Activated naive CD8-positive, alpha-beta T cell (primary cell): ENCODE measurements around the gene SORCS2.

Experiments used
- H3K27ac Mint-ChIP-seq: one replicate; pipeline ENCODE4 v1.8.0; 2021; ENCODE audit warnings: mixed read lengths
- H3K27me3 Mint-ChIP-seq: one replicate; pipeline ENCODE4 v1.8.0; 2021; ENCODE audit warnings: mixed read lengths
- H3K36me3 Mint-ChIP-seq: one replicate; pipeline ENCODE4 v1.8.0; 2021; ENCODE audit warnings: mixed read lengths
- H3K4me1 Mint-ChIP-seq: one replicate; pipeline ENCODE4 v1.8.0; 2021; ENCODE audit warnings: low read depth, mixed read lengths
- H3K4me3 Mint-ChIP-seq: one replicate; pipeline ENCODE4 v1.8.0; 2021; ENCODE audit warnings: mild to moderate bottlenecking, mixed read lengths
- H3K9me3 Mint-ChIP-seq: one replicate; pipeline ENCODE4 v1.8.0; 2021; ENCODE audit warnings: low read depth, mixed read lengths

SORCS2 gene

DNA sequence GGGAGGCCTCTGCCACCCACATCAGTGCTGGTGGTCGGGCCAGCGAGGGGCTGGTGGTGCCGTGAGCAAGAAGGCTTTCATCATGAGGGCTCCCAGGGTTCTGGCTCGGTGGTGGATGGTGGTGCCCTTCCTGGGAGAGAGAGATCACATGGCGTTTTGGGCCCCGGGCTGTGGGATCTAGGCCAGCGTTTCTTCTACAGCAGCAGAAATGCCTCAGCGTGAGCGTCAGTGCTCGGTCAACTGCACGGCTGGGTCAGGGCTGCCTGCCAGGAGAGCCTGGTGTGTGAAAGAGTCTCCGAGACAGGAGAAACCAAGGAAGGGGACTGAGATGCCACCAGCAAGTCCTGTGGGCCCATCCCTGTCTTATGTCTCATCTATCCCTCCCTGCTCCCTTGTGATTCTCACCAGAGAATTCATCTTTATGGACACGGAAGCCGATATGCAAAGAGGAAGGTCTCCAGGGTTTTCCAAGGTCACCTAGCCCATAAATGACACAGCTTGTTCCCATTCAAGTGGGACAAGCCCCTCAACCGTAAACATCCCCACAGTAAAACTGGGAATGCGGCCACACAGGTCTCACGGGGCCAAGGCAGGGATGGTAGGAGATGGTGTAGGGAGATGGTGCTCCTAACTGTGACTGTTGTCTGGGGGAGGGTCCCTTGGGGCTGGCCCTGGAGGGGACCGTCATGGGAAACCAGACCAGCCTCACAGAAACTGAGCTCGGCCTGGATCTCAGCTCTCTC lies 99.2 kb downstream of the SORCS2 start:
- no peaks in the 10 kb centered on the region for H3K36me3 Mint-ChIP-seq
- H3K4me3 Mint-ChIP-seq, result no peak overlapping the region
- H3K27me3 Mint-ChIP-seq, result no peaks in the 10 kb centered on the region
- H3K4me1 Mint-ChIP-seq, result no peaks in the 10 kb centered on the region
- no peaks in the 10 kb centered on the region for H3K9me3 Mint-ChIP-seq
- no peak overlapping the region for H3K27ac Mint-ChIP-seq

DNA sequence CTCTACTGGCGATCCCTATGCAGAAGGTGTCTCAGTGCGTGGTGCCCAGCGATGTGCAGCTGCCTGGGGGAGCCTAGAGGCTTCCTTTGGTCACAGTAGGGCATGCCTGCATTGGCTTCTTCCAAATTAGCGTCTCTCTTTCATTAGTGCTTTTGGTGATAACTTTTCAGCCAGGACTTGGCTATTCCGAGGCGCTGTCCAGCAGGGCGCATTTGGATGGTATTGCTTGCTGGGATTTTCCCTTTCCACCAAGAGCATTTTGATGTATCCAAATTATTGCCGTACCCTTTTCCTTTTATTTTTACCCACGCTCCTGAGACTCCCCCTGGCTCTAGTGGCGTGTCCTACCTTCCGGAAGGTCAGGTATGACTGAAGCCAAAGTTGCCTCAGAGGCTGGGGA lies 101.4 kb downstream of the SORCS2 start:
- no peak overlapping the region for H3K27ac Mint-ChIP-seq
- H3K4me3 Mint-ChIP-seq, result no peak overlapping the region
- H3K27me3 Mint-ChIP-seq, result peaks cover 2% of the 10 kb centered on the region
- no peaks in the 10 kb centered on the region for H3K4me1 Mint-ChIP-seq
- H3K9me3 Mint-ChIP-seq, result no peaks in the 10 kb centered on the region
- no peaks in the 10 kb centered on the region for H3K36me3 Mint-ChIP-seq

DNA sequence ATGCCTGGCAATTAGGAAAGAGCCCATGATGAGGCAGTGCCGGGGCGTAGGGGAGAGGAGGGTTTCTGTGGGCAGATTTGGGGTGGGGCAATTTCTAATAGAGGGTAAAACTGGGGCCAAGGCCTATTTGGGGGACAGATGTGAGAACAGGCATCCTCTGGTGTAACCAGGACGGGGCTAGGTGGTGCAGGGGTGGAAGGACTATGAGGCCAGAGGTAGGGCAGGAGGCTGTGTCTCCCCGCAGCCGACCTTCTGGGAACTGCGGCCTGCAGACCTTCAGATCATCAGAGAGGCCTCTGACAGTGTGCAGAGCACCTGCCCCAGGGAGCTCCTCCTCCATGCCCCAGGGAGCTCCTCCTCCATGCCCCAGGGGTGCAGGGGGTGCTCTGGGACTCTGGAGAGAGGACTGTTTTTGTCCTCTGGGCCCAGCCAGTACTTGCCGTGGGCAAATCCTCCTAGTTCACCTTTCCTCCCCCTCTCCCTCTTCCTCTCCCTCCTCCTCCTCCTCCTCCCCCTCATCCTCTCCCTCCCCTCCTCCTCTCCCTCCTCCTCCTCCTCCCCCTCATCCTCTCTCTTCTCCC lies 101.9 kb downstream of the SORCS2 start:
- Mint-ChIP-seq H3K27me3 (peaks cover 2% of the 10 kb centered on the region), H3K9me3 (no peaks in the 10 kb centered on the region), H3K36me3 (no peaks in the 10 kb centered on the region), H3K4me3 (no peak overlapping the region), H3K4me1 (no peaks in the 10 kb centered on the region), H3K27ac (no peak overlapping the region)

DNA sequence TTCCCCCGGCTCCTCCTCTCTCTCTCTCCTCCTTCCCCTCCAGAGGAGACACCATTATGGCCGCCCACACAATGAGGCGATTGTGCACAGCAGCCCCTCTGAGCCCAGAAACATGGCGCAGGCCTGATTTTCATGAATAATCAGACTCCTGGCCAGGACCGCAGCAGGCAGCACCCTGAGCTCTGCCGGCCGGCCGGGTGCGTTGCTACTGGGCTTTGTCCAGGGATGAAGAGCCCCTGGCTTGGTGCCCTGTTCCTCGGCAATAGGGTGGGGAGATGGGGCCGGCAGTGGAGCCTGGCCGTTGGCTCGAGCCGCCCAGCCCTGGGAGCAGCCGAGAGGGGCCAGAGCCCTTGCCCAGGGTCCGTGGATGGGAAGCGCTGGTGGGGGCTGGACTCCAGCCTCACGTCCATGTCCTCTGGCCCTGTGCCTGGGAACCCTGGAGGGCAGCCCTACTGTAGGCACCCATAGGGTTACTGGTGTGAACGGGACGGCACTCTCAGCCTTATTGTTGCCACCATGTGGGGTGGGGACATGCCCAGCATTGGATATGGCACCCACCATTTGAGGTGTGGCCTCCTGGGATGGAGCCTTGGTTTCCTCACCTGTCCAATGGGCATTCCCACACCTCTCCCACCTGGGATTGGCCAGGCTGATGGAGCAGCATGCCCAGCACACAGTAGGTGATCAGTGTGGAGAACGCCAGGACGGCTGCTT lies 103.0 kb downstream of the SORCS2 start:
- H3K9me3 Mint-ChIP-seq, result no peaks in the 10 kb centered on the region
- no peak overlapping the region for H3K27ac Mint-ChIP-seq
- H3K36me3 Mint-ChIP-seq, result no peaks in the 10 kb centered on the region
- H3K4me3 Mint-ChIP-seq, result no peak overlapping the region
- H3K4me1 Mint-ChIP-seq, result no peaks in the 10 kb centered on the region
- H3K27me3 Mint-ChIP-seq, result peaks cover 4% of the 10 kb centered on the region

DNA sequence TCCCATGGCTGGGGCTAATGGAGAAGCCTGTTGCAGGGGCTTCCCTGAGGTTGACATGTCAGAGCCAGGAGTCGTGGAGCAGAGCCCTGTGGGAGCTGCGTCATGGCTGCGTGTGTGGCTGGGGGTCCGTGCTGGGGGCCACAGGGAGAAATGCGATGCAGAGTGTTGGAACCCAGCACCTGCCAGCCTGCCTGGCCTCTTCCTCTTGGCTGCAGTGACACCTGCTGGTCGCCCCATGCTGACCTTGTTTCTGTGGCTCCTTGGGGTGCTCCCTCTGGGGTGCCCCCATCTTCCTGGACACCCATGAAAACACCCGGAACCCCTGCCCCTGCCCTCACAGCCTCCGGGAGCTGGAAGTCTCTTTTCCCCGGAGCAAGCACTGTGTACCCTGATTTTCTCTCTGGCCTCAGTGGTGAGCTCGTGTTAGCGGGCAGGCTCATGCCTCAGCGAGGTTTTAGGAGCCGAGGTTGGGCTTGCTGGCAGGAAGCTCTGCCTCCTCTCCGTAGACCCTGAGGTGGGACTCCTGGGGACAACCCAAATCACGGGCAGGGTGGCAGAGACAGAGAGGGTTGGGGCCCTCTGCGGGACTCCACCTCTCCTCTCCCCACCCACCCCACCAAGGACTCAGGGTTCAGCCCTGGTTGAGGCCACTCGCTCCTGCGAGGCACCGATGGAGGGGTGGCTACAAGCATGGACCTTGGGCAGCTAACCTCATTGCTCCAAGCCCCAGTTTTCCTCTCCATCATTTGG lies 103.7 kb downstream of the SORCS2 start:
- Mint-ChIP-seq H3K36me3 (no peaks in the 10 kb centered on the region), H3K27ac (no peak overlapping the region), H3K4me3 (no peak overlapping the region), H3K27me3 (peaks cover 5% of the 10 kb centered on the region), H3K4me1 (no peaks in the 10 kb centered on the region), H3K9me3 (no peaks in the 10 kb centered on the region)

DNA sequence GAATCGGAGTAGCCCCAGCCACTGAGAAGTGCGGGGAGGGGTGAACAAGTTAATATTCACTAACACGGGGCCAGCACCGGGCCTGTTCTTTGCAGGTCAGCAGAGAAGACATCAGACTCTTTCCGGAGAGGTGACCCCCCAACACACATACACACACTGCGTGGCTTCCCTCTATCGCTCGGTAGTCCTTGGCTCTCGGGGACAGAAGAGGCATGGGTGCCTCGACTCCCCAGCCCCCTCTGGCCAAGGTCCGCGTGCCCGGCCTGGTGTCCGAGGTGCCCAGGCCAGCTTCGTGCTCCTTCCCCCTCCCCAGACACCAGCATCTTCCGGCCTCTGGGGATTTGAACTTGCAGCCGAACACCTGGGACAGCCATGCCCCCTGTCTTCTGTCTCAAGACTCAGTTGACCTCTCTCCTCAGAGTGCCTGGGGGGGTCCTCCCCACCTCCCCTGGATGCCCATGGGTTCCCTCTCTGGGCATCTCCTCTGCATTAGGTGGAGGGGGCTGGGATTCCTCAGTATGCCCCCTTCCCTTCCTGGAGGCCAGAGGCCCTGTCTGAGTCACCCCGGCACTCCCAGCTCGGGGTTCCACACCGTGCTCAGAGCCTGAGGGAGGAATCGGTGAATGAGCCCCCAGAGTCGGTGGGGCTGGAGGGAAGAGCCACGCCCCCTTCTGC lies 104.5 kb downstream of the SORCS2 start:
- no peaks in the 10 kb centered on the region for H3K9me3 Mint-ChIP-seq
- H3K4me3 Mint-ChIP-seq, result no peak overlapping the region
- no peak overlapping the region for H3K27ac Mint-ChIP-seq

DNA sequence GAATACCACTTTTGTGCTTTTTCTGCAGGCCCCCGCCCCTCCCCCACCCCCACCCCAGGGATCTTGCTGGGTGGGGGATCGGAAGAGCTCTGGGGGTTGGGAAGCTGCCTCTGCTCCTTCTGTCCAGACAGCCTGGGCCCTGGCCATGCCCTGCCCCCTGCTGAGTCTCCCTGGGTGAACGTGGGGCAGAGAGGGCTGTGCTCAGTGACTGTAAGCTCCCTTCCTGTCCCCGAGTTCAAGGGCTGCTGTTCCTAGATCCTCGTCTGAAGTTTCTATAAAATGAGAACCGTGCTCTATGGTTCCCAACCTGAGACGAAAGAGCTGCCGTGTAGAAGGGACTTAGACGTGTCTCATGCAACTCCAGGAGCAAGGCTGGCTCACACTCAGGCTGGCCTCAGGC lies 105.0 kb downstream of the SORCS2 start:
- H3K27me3 Mint-ChIP-seq, result peaks cover 5% of the 10 kb centered on the region
- H3K36me3 Mint-ChIP-seq, result no peaks in the 10 kb centered on the region
- no peaks in the 10 kb centered on the region for H3K4me1 Mint-ChIP-seq
- no peak overlapping the region for H3K27ac Mint-ChIP-seq
- no peak overlapping the region for H3K4me3 Mint-ChIP-seq
- H3K9me3 Mint-ChIP-seq, result no peaks in the 10 kb centered on the region

More for the DNA sequence above, 104.5 kb downstream of the SORCS2 start:
- Mint-ChIP-seq H3K36me3 (no peaks in the 10 kb centered on the region), H3K4me1 (no peaks in the 10 kb centered on the region), H3K27me3 (peaks cover 5% of the 10 kb centered on the region)

DNA sequence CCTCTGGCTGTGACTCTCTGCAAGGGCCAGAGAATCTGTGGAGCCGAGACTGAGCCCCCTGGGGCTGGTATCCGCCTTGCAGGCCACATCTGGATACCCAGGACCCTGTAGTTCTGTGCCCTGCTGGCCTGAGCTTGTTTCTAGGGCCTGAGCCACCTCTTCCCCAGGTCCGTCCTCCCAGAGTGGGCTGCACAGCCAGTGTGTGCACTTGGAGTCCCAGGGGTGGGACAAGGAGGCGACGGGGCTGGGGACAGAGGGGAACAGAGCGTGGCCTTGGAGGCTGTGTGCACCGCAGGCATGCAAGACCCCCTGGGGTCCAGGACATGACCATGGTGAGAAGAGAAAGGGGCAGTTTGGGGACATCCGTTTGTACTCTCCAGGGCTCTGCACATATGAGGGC lies 105.5 kb downstream of the SORCS2 start:
- Mint-ChIP-seq H3K9me3 (no peaks in the 10 kb centered on the region), H3K4me1 (no peaks in the 10 kb centered on the region), H3K27ac (no peak overlapping the region), H3K27me3 (peaks cover 5% of the 10 kb centered on the region), H3K4me3 (no peak overlapping the region), H3K36me3 (no peaks in the 10 kb centered on the region)

DNA sequence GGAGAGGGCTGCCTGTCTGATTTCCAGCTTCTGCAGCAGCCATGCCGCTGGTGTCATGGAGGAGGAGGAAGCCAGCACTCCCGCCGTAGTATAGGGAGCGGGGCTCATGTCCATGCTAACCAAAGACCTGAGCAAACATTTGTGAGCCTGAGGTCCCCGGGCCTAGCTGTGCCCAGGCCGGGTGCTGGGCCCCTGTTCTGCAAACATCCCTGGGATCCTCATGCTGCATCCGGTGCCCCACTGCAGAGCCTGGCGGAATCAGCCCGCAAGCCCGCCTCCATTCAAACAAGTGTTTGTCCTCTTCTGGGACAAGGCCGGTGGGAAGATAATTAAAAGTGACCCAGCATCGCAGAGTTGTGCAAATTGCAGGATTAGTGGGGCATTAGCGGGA lies 106.3 kb downstream of the SORCS2 start:
- Mint-ChIP-seq H3K27me3 (peaks cover 5% of the 10 kb centered on the region), H3K27ac (no peak overlapping the region), H3K4me3 (no peak overlapping the region), H3K4me1 (no peaks in the 10 kb centered on the region), H3K9me3 (no peaks in the 10 kb centered on the region), H3K36me3 (no peaks in the 10 kb centered on the region)

DNA sequence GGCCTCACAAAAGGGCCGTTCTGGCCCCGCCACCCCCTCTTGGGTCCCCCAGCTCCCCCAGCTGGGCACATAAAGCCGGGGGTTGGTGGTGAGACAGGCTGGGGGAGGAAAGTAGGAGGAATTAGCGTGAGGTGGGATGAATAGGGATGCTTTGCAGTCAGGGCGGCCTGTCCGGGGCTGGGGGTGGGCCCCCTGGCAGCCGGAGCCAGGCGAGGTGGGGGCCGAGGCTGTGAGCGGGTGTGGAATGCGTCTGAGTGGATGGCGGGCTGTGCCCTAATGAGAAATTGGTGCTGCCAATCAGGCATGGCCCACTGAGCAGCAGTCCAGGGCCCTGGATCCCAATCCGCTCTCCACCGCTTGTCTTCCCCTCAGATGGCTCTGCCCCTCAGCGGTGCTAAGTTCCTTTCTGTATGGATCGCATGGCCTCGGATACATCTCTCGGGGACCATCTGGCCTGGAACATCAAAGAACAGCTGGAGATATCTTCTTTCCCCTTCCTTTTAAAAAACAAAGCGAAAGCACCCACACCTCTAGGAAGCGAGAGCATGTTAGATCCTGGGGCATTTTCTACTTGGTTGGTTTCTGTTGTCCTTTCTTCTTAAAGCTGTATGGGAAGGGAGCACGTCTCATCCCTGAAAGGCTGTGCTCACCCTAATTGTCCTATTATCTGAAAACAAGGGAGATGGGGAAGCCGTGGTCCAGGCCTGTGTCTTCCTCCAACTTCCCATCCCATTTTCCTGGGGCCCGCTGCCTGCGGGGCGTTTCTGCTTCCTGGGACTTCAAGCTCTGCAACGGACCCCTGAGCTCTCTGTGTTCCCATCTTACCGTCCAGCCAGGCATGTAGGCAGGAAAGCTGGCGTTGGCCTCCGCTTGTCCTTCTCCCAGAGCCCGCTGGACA lies 106.9 kb downstream of the SORCS2 start:
- H3K36me3 Mint-ChIP-seq, result no peaks in the 10 kb centered on the region
- no peaks in the 10 kb centered on the region for H3K9me3 Mint-ChIP-seq
- H3K4me3 Mint-ChIP-seq, result no peak overlapping the region
- H3K27me3 Mint-ChIP-seq, result peaks cover 5% of the 10 kb centered on the region
- H3K4me1 Mint-ChIP-seq, result no peaks in the 10 kb centered on the region
- no peak overlapping the region for H3K27ac Mint-ChIP-seq

DNA sequence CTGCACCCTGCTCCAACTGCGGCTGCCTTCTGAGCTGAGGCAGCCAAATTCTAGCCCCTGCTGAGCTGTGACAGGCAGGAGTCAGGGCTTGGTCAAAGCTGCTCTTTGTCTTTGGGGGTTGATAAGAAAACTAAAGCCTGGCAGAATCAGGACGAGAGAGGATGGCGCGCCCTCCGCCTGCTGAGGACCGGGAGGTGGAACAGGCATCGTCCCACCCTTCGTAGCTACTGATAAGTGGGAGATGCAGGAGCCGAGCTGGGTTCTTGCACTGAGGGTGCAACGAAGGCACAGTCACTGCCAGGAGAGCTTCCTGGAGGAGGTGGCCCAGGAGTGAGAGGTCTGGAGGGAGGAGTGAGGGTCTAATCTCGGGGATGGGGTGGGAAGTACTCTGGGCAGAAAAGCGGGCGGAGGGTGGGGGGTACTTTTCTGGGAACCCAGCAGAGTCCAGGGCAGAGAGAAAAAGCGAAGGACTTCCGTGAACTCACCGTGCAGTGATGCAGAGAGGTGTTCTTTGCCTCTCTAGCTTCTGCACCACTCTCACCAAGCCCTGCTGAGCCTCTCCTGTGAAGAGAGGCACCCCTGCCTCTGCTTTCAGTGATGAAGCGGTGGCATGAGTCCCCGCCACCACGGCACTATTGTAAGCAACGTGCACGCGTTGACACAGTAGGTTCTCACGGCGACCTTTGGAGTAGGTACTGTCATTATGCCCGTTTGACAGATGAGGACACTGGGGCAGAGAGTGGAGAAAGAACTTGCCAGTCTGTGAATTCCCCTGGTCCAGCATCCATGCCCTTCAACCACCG lies 107.8 kb downstream of the SORCS2 start:
- H3K9me3 Mint-ChIP-seq, result no peaks in the 10 kb centered on the region
- no peaks in the 10 kb centered on the region for H3K36me3 Mint-ChIP-seq
- H3K4me1 Mint-ChIP-seq, result no peaks in the 10 kb centered on the region
- H3K27ac Mint-ChIP-seq, result no peak overlapping the region
- peaks cover 5% of the 10 kb centered on the region for H3K27me3 Mint-ChIP-seq
- H3K4me3 Mint-ChIP-seq, result no peak overlapping the region

DNA sequence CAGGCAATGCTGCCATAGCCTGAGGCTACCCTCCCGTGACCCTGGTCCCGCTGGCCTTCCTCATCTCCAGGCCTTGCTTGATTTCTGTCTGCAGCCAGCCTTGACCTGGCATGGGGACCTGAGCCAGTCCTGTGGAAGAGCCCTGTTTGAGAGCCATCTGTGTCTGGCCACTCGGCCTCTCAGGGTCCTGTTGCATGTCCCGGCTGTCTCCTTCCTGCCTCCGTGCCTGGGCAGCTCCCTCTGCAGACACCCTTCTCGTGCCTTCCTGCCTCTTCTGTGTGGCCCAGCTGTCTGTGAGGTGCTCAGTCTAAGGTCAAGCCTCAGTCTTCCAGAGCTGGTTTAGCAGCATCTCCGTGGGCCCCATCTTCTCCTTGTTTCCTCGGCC lies 108.4 kb downstream of the SORCS2 start:
- no peak overlapping the region for H3K27ac Mint-ChIP-seq
- no peaks in the 10 kb centered on the region for H3K36me3 Mint-ChIP-seq
- peaks cover 5% of the 10 kb centered on the region for H3K27me3 Mint-ChIP-seq
- no peaks in the 10 kb centered on the region for H3K4me1 Mint-ChIP-seq
- H3K4me3 Mint-ChIP-seq, result no peak overlapping the region
- H3K9me3 Mint-ChIP-seq, result no peaks in the 10 kb centered on the region

DNA sequence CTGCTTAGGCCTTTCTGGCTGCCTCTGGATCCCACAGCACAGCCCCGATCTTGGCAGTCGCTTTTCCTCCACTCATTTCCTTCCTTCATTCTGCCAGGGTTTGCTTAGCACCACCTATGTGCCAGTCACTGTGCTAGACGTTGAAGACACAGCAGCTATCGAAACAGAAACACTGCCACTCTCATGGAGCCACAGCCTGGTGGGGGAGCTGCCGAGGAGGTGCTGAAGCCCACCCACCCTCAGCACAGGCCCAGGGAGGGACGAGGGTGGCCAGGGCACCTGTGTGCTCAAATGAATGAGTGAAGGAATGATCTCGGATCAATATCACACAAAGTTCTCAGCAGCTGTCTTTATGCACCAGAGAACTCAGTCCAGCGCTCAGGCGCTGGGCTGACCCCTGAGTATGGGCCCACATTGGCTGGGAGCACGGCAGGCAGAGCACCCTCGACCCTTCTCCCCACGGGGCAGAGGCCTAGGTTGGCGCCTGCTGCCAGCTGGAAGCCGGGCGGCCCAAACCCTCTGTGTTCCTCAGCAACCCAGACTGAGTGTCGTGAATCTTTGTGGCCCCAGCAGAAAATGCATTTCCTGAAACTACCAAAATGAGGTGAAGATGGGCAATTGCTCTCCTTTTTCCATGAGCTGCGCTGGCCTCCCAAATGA lies 108.9 kb downstream of the SORCS2 start:
- H3K4me1 Mint-ChIP-seq, result no peaks in the 10 kb centered on the region
- no peaks in the 10 kb centered on the region for H3K9me3 Mint-ChIP-seq
- no peak overlapping the region for H3K4me3 Mint-ChIP-seq
- H3K27me3 Mint-ChIP-seq, result peaks cover 5% of the 10 kb centered on the region
- H3K27ac Mint-ChIP-seq, result no peak overlapping the region
- no peaks in the 10 kb centered on the region for H3K36me3 Mint-ChIP-seq
